NCI-H82 treated with DMSO at 0.1 percent for 48 hours (cell line): Measurements from ENCODE around the gene PLK5.

Source experiments
- DNase-seq: peaks from one replicate; lab custom pipeline; 2025; ENCODE audit not compliant: unreplicated experiment; lab: John Stamatoyannopoulos, UW

Gene PLK5

DNA sequence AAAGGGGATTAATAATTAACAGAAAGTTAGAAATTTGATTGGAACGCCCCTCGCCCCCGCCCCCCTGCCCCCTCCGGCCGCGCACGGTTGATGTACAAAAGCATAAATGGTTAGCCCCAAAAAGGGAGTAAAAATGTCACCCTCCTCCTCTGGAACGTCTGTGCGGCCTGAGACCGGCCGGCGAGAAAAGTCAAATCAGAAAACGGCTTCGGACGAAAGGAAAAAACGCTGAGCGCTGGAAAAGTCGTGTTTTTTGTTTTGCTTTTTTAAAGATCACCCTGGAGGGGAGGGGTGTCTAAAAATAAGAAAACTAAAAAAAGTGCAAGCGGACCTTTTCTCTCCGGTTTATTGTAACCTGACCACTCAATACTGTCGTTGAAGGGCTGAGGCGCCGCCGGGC, 31.1 kb downstream of the PLK5 start:
- DNase-seq, result no peak

DNA sequence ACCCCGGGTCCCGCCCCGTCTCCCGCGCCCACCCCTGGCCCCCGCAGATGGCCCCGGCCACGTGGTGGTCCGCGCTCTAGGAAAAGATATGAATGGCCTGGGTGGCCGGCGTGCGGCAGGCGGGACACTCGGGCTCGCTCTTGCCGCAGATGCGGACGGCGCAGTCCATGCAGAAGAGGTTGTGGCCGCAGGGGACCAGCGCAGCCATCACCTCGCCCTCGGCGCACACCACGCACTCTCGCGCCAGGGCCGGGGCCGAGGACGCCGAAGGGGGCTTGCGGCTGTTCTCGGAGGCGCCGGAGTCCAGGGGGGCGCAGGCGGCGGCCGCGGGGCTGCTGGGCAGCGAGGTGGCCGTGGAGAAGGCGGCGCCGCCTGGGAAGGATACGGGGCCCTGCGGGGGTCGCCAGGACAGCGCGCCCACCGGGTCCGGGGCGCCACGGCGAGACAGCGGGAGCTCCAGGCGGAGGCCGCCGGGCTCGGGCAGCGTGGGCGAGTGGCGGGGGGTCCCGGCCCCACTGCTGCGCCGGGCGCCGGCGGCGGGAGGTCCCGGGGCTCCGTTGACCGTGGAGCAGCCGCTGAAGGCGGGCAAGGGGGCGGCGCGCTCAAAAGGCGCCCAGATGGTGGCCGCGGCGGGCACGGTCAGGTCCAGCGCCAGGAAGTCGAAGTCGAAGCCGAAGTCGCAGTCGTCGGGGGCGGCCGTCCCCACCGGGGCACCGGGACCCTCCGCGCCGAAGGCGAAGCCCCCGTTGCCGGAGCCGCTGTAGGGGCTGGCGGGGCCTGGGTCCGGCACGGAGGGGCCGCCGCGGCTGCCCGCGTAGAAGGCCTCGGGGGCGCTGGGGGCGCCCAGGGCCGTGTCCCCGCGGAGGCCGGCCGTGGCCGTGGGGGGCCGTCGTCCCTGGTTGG, 31.9 kb downstream of the PLK5 start:
- no peak for DNase-seq

DNA sequence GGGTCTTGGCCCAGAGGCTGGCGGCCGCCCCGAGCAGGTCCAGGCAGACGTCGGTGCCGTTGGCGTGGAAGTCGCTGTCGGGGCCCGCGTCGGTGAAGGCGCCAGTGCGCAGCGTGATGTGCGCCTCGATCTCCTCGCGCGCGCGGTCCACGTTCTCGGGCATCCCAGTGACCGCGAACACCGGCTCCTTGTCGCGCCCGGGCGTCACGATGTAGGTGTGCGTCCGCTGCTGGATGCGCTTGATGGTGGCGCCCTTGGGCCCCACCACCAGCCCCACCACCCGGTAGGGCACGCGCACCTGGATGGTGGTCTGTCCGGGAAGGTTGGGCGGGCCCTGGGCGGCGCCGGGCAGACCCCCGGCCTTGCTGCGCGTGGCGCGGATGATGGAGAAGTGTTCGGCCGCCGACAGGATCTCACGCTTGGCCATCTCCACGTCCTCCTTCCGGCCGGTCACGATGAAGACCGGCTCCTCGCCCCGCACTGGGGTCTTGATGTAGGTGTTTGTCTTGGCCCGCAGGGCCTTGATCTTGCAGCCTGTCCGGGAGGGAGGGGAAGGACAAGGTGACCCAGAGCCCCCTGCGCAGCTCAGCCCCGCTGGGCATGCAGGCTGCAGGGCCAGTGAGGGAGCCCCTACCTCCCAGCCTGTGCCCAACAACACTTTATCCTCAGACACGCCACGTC, 32.7 kb downstream of the PLK5 start:
- no peak for DNase-seq

DNA sequence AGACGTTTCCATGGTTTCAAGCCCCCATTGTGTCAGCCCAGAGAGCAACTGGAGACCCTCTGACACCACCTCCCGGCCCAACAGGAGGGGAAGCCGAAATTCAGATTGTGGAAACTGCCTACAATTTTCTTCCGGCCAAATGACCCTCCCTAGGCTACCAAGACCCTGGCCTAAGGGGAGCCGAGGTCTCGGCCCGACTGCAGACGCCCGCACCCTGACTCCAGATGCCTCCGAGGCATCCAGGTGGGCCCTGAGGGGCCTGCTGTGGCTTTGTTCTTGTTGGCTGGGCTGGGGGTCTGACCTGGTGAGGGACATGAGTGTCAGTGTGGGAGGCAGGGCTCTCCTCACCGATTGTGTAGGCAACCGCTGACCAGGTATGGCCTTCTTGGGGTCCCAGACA, 34.7 kb downstream of the PLK5 start:
- DNase-seq, result no peak

DNA sequence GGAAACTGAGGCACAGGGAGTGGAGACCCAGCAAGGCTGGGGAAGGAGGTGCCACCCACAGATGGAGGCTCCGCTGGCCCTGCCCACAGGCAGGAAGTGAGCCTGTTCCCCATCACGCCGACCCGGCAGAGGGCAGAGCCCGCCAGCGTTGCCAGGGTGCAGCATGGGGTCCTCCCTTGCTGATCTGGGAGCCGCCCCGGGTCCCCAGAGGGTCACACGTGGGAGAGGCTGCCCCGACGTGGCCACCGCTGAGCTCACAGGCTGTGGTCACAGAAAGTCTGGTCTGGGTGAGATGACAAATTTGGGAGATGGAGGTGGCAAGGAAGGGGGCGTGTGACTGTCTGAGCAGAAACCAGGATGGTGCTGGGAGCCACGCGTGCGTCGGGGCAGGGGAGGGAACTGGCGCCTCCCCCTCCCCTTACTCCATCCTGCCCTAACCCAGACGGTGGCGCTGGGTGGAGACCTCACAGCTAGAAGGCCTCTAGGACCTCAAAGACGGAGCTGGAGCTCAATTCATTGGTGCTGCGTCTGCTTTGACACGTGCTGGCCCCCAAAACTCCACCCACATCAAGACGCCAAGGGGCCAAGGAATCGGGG, 36.5 kb downstream of the PLK5 start:
- DNase-seq, result no peak

DNA sequence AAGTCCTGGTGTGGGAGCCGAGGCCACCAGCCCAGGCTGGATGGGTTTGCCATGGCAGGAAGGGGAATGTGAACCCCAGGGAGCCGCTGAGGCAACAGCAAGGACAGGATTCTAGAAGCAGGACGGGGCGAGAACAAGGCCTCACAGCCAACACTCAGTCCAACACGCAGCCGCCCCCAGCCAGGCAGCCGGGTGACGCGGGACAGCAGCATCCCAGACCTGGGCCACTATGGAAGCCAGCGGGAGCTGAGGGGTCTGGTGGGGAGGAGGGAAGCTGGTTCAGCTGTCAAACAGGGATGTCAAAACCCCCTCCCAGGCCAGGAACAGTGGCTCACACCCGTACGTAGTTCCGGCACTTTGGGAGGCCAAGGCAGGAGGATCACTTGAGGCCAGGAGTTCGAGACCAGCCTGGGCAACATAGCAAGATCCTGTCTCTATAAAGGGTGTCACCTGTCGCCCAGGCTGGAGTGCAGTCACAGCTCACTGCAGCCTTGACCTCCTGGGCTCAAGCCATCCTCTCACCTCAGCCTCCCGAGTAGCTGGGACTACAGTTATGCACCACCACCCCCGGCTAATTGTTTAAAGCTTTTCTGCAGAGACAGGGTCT, 37.5 kb downstream of the PLK5 start:
- no peak for DNase-seq

DNA sequence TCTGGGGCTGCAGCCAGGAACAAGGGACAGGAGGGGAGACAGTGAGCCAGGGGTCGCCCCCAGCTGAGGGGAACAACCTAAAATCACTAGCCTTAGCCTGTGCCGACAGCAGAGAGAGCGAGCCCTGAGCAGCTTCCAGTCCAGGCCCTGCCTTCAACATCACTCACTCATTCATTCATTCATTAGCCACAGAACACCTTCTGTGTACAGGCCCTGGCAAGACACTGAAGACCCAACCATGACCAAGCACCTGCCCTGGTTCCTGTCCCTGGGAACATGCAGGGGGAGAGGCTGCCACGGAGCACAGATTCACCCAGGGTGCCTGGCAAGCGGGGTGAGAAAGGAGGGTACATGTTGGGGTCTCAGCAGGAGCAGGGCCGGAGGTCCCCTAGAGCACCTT, 39.4 kb downstream of the PLK5 start:
- no peak for DNase-seq

DNA sequence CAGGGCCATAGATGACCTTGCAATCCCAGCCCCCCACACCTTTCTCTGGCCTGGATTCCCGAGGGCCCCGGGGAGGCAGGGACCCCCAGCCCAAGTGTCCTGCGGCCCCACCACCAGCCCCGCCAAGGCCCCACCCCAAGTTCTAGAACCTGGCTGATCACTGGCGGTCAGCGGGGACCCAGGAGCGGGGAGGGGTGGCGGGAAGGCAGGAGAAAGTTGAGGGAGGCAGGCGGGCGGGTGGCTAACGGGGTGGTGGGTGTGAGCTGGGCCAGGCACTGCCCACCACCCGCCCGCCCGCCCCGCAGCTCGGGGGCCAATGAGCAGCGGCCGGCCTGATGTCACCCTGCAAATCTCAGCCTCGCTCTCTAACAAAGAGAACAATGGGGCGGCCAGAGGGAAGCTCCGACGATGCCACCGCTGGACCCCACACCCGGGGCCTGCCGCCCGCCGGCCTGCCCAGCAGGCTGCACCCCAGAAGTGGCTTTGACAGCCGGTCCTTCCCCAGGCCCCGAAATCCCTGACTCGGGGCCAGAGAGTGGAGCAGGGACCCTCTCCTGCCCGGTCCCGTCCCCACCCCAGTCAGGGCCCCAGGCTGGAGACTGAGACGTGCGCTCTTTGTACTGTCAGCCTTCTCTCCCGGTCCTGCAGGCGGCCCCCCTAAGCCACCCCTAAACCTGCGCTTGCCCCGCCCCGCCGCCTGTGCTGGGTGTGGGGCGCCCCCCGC, 42.7 kb downstream of the PLK5 start:
- peak; percentile 33 for DNase-seq

DNA sequence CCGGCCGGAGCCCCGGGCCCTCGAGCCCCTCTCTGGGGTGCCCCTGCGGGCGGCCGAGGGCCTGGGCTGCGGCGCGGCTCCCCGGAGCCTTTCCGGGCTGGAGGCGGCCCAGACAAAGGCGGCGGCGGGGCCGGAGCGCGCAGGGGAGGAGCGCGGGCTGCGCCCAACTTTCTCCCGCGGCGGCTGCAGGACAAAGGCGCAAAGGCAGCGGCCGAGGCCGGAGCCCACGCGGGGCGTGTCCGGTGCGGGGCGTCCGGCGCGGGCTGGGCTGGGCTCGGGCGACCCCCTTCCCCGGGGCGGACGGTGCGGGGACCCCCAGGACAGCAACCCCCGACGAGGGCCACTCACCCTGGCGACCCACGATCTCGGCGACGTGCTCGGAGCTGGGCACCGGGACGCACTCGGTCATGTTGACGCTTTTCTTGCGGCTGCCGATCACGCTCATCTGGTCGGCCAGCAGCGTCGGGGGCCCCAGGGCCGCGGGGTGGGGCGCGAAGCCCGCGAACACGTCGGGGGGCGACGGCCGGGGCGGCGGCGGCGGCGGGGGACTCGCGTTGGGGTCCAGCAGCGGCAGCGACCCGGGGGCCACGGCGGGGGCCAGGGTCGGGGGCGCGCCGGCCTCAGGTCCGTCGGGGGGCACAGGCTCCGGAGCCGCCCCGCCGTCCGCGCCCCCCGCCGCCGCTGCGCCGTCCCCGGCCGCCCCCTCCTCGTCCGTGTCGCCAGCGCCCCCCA, 43.4 kb downstream of the PLK5 start:
- DNase-seq, result no peak

DNA sequence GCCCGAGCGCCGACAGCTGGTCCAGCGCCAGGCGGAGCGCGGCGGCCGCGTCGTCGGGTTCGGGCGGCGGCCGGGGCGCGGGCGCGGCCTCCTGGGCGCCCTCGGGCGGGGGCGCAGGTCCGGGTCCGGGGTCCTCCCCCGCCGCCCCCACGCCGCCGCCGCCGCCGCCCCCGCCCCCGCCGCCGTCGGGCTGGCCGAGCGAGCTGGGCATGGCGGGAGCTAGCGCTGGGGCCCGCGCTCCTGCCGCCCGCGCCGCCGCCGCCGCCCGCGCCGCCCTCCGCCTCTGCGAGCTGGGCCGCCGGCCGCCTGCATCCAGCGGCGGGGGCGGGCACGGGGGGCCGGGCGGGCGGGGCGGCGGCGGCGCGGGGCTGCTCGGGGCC, 44.0 kb downstream of the PLK5 start:
- DNase-seq, result no peak

DNA sequence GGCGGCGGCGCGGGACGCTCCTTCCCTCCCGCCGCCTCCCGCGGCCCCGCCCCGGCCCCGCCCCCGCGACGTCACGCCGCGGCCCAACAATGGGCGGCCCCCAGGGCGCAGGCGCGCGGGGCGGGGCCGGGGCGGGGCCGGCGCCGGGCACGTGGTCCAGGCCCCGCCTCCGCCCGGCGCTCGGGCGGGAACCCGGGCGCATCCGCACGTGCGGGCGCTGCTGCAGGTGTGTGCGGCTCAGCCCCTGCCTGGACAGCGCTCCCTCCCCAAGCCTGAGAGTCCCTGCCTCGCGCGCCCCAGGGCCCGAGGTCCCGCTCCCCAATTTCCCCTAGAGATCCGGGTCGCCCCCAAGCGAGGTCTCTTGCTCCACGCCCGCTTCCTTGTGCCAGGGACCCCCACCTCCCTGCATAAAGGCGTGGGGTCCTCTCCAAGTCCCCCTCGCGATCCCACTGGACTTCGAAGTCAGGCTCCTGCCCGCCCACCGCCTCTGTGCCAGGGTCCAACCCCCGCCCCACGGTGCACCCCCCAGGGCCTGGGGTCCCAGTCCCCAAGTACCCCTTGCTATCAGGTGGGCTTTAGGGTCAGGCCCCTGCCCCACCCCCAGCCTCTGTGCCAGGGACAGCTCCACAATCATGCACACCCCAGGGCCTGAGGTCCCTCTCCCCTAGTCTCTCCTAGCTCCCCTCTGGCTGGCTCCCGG, 44.6 kb downstream of the PLK5 start, which contains the start of gene MEX3D:
MEX3D (minus strand) TSS at position 6 of the 700 bp plus-strand sequence. CDS start 267 bp downstream, outside the sequence.
- DNase-seq, result no peak

DNA sequence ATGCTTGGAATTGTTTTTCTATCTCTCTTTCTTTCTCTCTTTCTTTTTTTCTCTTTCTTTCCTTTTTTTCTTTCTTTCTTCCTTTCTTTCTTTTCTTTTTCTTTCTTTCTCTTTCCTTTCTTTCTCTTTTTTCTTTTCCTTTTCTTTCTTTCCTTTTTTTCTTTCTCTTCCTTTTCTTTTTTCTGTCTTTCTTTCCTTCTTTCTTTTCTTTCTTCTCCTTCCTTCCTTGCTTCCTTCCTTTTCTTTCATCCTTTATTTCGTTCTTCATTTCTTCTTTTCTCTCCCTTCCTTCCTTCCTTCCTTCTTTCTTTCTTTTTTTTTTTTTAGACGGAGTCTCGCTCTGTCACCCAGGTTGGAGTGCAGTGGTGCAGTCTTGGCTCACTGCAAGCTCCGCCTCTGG, 46.1 kb downstream of the PLK5 start:
- no peak for DNase-seq

DNA sequence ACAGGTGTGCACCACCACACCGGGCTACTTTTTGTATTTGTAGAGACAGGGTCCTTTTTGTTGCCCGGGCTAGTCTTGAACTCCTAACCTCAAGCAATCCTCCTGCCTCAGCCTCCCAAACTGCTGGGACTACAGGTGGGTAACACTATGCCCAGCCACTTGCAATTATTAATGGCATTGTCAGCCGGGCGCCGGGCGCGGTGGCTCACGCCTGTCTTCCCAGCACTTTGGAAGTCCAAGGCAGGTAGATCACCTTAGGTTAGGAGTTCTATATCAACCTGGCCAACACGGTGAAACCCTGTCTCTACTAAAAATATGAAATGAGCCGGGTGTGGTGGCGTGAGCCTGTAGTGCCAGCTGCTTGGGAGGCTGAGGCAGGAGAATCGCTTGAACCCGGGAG, 47.0 kb downstream of the PLK5 start:
- no peak for DNase-seq

DNA sequence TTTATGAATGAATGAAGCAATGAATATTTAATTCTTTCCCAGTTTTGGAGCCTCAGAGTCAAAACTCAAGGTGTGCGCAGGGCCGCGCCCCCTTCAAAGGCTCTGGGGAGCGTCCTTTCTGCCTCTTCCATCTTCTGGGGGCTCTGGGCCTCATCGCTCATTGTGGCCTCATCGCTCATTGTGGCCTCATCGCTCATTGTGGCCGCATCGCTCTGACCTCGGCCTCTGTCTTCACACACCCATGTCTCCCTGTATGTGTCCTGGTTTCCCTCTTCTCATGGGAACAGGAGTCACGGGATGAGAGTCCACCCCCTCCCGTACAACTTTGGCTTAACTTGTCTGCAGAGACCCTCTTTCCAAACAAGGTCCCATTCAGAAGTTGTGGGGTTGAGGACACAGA, 47.5 kb downstream of the PLK5 start:
- no peak for DNase-seq

DNA sequence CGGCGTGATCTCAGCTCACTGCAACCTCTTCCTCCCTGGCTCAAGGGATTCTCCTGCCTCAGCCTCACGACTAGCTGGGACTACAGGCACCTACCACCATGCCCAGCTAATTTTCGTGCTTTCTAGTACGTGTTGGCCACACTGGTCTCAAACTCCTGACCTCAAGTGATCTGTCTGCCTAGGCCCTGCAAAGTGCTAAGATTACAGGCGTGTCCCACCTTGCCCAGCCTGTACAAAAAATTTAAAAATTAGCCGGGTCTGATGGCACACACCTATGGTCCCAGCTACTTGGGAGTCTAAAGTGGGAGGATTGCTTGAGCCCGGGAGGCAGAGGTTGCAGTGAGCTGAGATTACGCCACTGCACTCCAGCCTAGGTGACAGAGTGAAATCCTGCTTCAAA, 48.9 kb downstream of the PLK5 start:
- DNase-seq, result no peak

DNA sequence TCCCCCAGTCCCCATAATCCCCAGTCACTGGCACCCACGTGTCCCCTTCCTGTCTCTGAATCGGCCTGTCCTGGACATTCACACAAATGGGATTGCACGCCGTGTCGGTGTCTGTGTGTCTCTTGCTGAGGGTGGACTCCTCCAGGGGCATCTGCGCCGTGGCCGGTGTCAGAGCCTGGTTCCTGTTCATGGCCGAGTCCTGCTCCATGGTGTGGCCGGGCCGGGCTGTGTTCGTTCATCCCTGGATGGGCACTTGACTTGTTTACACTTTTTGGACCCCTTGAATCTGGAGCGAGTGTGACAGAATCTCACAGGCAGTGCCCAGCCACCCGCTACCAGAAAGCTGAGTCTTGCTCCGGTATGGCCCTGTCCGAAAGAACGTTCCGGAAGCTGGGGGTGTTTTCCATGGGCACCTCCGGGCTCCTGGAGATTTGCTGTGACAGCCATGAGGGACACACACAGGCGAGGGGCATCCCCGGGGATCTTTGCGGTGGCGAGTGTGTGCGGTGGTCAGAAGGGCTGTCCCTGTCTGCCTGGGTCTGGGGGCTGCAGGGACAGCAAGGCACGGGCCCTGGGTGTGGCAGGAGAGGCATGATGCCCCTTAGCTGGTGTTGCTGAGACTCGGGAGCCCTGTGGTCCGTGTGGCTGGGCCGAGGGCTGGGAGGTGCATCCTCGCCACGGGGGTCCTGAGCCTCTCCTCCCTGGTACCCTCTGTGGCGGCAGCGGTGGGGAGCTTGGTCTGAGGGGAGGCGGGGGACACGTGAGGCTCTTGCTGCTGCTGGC, 50.7 kb downstream of the PLK5 start:
- no peak for DNase-seq

DNA sequence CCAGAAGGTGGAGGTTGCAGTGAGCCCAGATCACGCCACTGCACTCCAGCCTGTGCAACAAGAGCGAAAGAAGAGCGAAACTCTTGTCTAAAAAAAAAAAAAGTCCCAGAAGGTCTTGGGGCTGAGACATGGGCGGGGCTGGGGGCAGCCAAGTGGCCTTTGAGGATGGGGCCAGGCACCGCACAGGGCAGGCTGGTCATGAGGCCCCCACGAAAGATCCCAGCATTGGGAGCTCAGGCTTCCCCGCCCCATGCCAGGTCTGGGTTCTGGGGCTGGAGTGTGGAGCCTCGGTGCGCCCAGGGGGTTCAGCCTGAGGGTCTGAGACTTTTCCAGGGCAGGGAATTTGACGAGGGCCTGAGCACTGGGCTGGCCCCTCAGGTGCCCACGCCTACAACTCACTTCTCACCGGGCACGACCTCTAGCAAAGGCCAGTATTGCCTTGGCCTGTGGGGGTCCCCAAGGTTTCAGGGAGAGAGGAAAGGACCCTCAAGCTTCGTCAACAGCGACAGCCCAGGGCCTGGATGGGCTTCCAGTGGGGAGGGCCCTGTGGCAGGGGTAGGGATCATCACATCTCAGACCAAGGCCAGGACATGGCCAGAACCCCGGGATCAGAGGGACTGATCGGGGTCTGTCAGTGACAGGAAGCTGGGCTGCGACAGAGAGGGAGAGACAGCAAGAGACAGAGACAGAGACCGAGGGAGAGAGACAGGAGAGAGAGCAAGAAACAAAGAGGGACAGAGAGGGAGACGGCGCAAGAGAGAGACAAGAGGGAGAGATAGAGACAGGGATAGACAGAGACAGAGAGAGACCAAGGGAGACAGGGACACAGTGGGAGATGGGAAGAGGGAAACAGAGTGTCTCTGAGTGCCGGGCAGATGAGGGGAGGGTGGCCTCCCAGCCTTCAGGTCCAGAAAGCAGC, 51.7 kb downstream of the PLK5 start:
- DNase-seq, result no peak
